ENCODE results near the gene GTPBP3.

Gene GTPBP3

DNA sequence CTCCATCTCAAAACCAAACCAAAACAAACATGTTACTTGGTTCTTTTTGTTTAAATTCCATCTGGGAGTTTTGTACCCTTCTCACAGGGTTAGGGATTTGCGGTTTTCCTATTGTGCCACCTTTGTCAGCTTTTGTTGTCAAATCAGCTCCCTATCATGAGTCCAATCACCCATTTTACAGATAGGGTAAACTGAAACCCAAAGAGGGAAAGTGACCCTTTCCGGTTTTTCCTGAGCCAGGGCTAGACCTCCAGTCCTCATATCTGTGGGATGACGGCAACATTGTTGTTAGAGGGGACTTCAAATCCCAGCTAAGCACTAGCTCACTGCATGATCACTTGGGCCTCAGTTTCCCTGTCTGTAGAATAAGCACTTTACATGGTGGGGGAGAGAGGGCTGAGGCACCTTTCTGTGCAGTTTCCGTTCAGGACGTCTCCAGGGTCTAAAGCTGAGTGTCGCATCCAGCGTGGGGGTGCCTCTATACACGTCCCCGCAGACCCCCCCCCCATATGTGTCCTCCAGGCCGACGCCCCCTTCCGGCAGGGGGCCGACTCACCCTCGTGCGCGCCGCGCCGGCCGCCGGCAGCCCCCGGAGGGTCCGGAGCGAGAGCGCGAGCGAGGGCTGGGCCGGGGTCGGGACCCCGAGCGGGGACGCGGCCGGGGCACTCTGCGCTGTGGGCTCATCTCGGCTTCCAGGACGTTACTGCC, 52.8 kb downstream of the GTPBP3 start:
- no peak overlapping the region for H2BK120ac ChIP-seq (ENCODE audit: insufficient read depth, low read length, poor library complexity)
- no peak overlapping the region for H3K14ac ChIP-seq (ENCODE audit: low read length)
- H3K79me1 ChIP-seq (ENCODE audit: low read length), result no peaks in the 10 kb centered on the region
- H3K4me1 ChIP-seq (ENCODE audit: control insufficient read depth in 1 of 2, insufficient read depth in 2 of 2, low read length in 2 of 2), result peaks cover 6 to 10% of the 10 kb centered on the region in 2 experiments
- H4K91ac ChIP-seq (ENCODE audit: low read depth, low read length), result no peak overlapping the region
- DNase-seq, result no peak
- no peak overlapping the region for H2BK5ac ChIP-seq (ENCODE audit: low read depth, low read length, poor library complexity)
- peak overlapping the region; percentile 38 for H3K4me3 ChIP-seq (ENCODE audit: low read depth, low read length)
- no peak overlapping the region for H4K12ac ChIP-seq (ENCODE audit: low read depth, low read length)
- H3K4ac ChIP-seq (ENCODE audit: low read depth, low read length), result no peak overlapping the region
- peak overlapping the region; percentile 90 for H3K4me2 ChIP-seq (ENCODE audit: low read length)
- H3K9me3 ChIP-seq (ENCODE audit: insufficient read depth, low read depth, low read length), result no peaks in the 10 kb centered on the region
- no peaks in the 10 kb centered on the region for H3K36me3 ChIP-seq (ENCODE audit: control insufficient read depth in 1 of 2, insufficient read depth in 2 of 2, low read length in 2 of 2)
- H3K79me2 ChIP-seq (ENCODE audit: control insufficient read depth, insufficient read depth, low read length, poor library complexity), result no peaks in the 10 kb centered on the region
- H3K23ac ChIP-seq (ENCODE audit: low read length), result no peak overlapping the region
- peaks cover 6% of the 10 kb centered on the region for H3K27me3 ChIP-seq (ENCODE audit: insufficient read depth, low read length)
- WGBS (ENCODE audit: extremely low coverage, insufficient coverage, insufficient read length), result no CpG with 5 or more reads among the region's 37 CpGs
- peak overlapping the region; percentile 80 for H4K8ac ChIP-seq (ENCODE audit: low read depth, low read length)
- no peak overlapping the region for H2BK12ac ChIP-seq (ENCODE audit: low read length)
- H2AK5ac ChIP-seq (ENCODE audit: low read length), result no peak overlapping the region
- no peak overlapping the region for H3K18ac ChIP-seq (ENCODE audit: low read length)
- no peak overlapping the region for H3K9ac ChIP-seq (ENCODE audit: low read length)
- peak overlapping the region; percentile 53 for H2AFZ ChIP-seq (ENCODE audit: insufficient read depth, low read length, poor library complexity)
- no peak overlapping the region for H3K27ac ChIP-seq (ENCODE audit: low read depth, low read length)

DNA sequence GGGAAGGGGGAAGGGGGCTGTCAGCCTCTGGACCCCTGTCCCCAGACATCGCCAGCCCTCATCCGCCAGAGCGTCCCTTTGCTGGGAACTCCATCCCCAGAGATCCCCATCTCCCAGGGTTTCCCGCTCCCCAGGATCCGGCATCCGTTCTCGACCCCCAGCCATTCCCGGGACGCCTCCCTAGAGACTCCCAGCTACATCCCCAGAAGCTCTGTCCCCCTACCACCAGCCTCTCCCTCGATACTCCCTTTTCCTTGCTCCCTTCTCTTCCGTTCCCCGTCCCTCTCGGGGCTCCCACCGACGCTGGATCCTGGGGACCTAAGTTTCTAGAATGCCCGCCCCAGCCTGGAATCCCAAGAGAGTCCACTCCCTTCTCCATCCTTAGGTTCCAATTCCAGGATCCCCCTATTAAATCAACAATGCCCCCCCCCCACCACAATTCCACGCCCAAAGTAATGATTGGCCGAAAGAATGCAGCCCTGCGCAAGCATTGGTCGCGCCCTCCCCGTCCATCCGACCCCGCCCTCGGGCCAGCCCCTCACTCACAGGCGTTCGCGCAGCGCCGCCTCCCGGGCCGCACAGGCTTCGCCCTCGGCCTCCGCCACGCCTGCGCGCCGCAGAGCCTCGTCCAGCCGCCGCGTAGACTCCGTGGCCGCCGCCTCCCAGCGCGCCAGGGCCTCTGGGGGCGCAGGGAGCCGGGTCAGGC, 53.5 kb downstream of the GTPBP3 start:
- peak overlapping the region; percentile 90 for H3K4me2 ChIP-seq (ENCODE audit: low read length)
- no peak overlapping the region for H2BK12ac ChIP-seq (ENCODE audit: low read length)
- no peaks in the 10 kb centered on the region for H3K9me3 ChIP-seq (ENCODE audit: insufficient read depth, low read depth, low read length)
- no CpG with 5 or more reads among the region's 50 CpGs for WGBS (ENCODE audit: extremely low coverage, insufficient coverage, insufficient read length)
- H3K14ac ChIP-seq (ENCODE audit: low read length), result no peak overlapping the region
- peaks cover 6 to 10% of the 10 kb centered on the region in 2 experiments for H3K4me1 ChIP-seq (ENCODE audit: control insufficient read depth in 1 of 2, insufficient read depth in 2 of 2, low read length in 2 of 2)
- peak; percentile 90 to 91 for DNase-seq
- no peak overlapping the region for H3K23ac ChIP-seq (ENCODE audit: low read length)
- no peaks in the 10 kb centered on the region for H3K36me3 ChIP-seq (ENCODE audit: control insufficient read depth in 1 of 2, insufficient read depth in 2 of 2, low read length in 2 of 2)
- H3K4me3 ChIP-seq (ENCODE audit: low read depth, low read length), result peak overlapping the region; percentile 38
- peak overlapping the region; percentile 80 for H4K8ac ChIP-seq (ENCODE audit: low read depth, low read length)
- H2BK120ac ChIP-seq (ENCODE audit: insufficient read depth, low read length, poor library complexity), result no peak overlapping the region
- no peak overlapping the region for H3K18ac ChIP-seq (ENCODE audit: low read length)
- H3K27me3 ChIP-seq (ENCODE audit: insufficient read depth, low read length), result peaks cover 6% of the 10 kb centered on the region
- H4K12ac ChIP-seq (ENCODE audit: low read depth, low read length), result no peak overlapping the region
- H3K79me1 ChIP-seq (ENCODE audit: low read length), result no peaks in the 10 kb centered on the region
- H3K79me2 ChIP-seq (ENCODE audit: control insufficient read depth, insufficient read depth, low read length, poor library complexity), result no peaks in the 10 kb centered on the region
- H2BK5ac ChIP-seq (ENCODE audit: low read depth, low read length, poor library complexity), result no peak overlapping the region
- no peak overlapping the region for H3K9ac ChIP-seq (ENCODE audit: low read length)
- H2AFZ ChIP-seq (ENCODE audit: insufficient read depth, low read length, poor library complexity), result peak overlapping the region; percentile 53
- H3K4ac ChIP-seq (ENCODE audit: low read depth, low read length), result no peak overlapping the region
- no peak overlapping the region for H2AK5ac ChIP-seq (ENCODE audit: low read length)
- no peak overlapping the region for H4K91ac ChIP-seq (ENCODE audit: low read depth, low read length)
- no peak overlapping the region for H3K27ac ChIP-seq (ENCODE audit: low read depth, low read length)

DNA sequence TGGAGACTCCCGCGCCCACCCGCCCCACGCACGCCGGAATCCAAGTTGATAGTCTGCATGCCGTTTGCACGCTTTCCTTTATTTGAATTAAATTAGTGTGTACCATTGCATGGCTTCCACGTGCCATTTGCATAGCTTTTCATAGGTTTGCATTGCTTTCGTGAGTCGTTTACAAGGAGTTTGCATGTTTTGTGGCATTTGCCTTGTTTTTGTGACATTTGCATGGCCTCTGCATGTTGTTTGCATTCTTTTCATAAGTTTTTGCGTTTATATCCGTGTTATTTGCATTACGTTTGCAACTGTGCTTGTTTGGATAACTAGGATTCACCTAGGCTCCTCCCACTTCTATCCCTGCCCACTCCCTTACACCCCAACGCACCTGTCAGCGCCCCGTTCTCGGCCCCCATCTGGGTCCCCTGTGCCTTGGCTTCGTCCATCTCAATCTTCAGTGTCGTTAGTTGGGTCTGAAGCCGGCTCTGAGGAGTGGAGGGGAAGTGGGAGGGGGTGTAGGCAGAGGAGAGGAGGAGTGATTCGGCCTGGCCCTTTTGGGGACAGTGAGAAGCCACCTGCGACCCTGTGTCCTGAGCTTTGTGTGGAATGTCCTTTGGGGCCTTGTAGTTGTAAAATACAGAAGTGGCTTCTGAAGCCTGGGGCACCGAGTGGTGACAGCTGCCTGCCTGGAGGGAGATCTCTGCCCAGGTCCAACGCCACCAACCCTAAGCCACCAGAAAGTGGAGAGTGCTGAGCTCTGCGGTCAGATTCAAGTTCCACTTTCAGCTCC, 54.2 kb downstream of the GTPBP3 start:
- no peak overlapping the region for H3K14ac ChIP-seq (ENCODE audit: low read length)
- no peak overlapping the region for H4K91ac ChIP-seq (ENCODE audit: low read depth, low read length)
- H3K9ac ChIP-seq (ENCODE audit: low read length), result no peak overlapping the region
- peaks cover 6 to 10% of the 10 kb centered on the region in 2 experiments for H3K4me1 ChIP-seq (ENCODE audit: control insufficient read depth in 1 of 2, insufficient read depth in 2 of 2, low read length in 2 of 2)
- H2BK5ac ChIP-seq (ENCODE audit: low read depth, low read length, poor library complexity), result no peak overlapping the region
- H3K4me2 ChIP-seq (ENCODE audit: low read length), result peak overlapping the region; percentile 90
- peak overlapping the region; percentile 92 for H2AFZ ChIP-seq (ENCODE audit: insufficient read depth, low read length, poor library complexity)
- no peak overlapping the region for H2AK5ac ChIP-seq (ENCODE audit: low read length)
- no peaks in the 10 kb centered on the region for H3K36me3 ChIP-seq (ENCODE audit: control insufficient read depth in 1 of 2, insufficient read depth in 2 of 2, low read length in 2 of 2)
- H4K12ac ChIP-seq (ENCODE audit: low read depth, low read length), result no peak overlapping the region
- H3K79me2 ChIP-seq (ENCODE audit: control insufficient read depth, insufficient read depth, low read length, poor library complexity), result no peaks in the 10 kb centered on the region
- no peak overlapping the region for H3K18ac ChIP-seq (ENCODE audit: low read length)
- no peak overlapping the region for H3K4ac ChIP-seq (ENCODE audit: low read depth, low read length)
- H3K23ac ChIP-seq (ENCODE audit: low read length), result no peak overlapping the region
- no peaks in the 10 kb centered on the region for H3K9me3 ChIP-seq (ENCODE audit: insufficient read depth, low read depth, low read length)
- no peak overlapping the region for H3K27ac ChIP-seq (ENCODE audit: low read depth, low read length)
- no CpG with 5 or more reads among the region's 26 CpGs for WGBS (ENCODE audit: extremely low coverage, insufficient coverage, insufficient read length)
- peak overlapping the region; percentile 77 for H4K8ac ChIP-seq (ENCODE audit: low read depth, low read length)
- no peak overlapping the region for H2BK120ac ChIP-seq (ENCODE audit: insufficient read depth, low read length, poor library complexity)
- no peak overlapping the region for H2BK12ac ChIP-seq (ENCODE audit: low read length)
- no peak overlapping the region for H3K4me3 ChIP-seq (ENCODE audit: low read depth, low read length)
- peaks cover 6% of the 10 kb centered on the region for H3K27me3 ChIP-seq (ENCODE audit: insufficient read depth, low read length)
- H3K79me1 ChIP-seq (ENCODE audit: low read length), result no peaks in the 10 kb centered on the region
- no peak for DNase-seq
